Esophagus muscularis mucosa (tissue), 4 donors: ENCODE measurements around the gene SLC37A1. TPM values are rescaled to one million over a fixed set of nuclear protein-coding genes. Genes with fewer than 3 reads are reported as not detected.

Experiments
- DNase-seq: peaks from one replicate; pipeline ENCODE4 v3.0.0-alpha.2; 2017; ENCODE audit errors: extremely low spot score
- H3K27ac ChIP-seq, 4 donors: fragments of 200-600 bp; sonication (generic); replicated peaks in 1 of 4; 1 replicate in 3 of 4; 2 replicates in 1 of 4; pipeline ENCODE4 v1.5.1; 2016 to 2019; ENCODE audit warnings: mild to moderate bottlenecking in 1 of 4
- H3K27me3 ChIP-seq, 4 donors: fragments of 200-600 bp; sonication (generic); one replicate each; pipeline versions ENCODE4 v1.5.1 to v1.6.0; 2016 to 2019
- H3K36me3 ChIP-seq, 4 donors: fragments of 200-600 bp; sonication (generic); one replicate each; pipeline ENCODE4 v1.5.1; 2016 to 2019
- H3K4me1 ChIP-seq, 4 donors: fragments of 200-600 bp; sonication (generic); one replicate each; pipeline ENCODE4 v1.5.1; 2016 to 2019
- H3K4me3 ChIP-seq, 4 donors: fragments of 200-600 bp; sonication (generic); 1 replicate in 2 of 4; 2 replicates in 2 of 4; pipeline ENCODE4 v1.5.1; 2016 to 2019; ENCODE audit warnings: mild to moderate bottlenecking in 4 of 4, moderate library complexity in 1 of 4
- H3K9me3 ChIP-seq, 4 donors: fragments of 200-600 bp; sonication (generic); 1 replicate in 3 of 4; 2 replicates in 1 of 4; pipeline ENCODE4 v1.5.1; 2016 to 2019
- EP300 ChIP-seq: sonication (generic); formaldehyde crosslinking; IDR thresholded peaks from one replicate; pipeline ENCODE4 v1.6.1; 2017; ENCODE audit warnings: antibody characterized with exemption
- POLR2A ChIP-seq: fragments of 450-650 bp; IDR thresholded peaks from one replicate; pipeline ENCODE4 v1.6.1; 2017; ENCODE audit warnings: antibody characterized with exemption, moderate library complexity, mild to moderate bottlenecking, low read depth
- POLR2AphosphoS5 ChIP-seq, 2 donors: sonication (generic); formaldehyde crosslinking; IDR thresholded peaks; one replicate each; pipeline ENCODE4 v1.6.1; 2017; ENCODE audit warnings: antibody characterized with exemption in 2 of 2
- WGBS: methylation state at CpG from one replicate; pipeline ENCODE4 v1.1.5; 2018; 5-methylcytosine and 5-hydroxymethylcytosine counted together
- intact Hi-C: fragments of 100-400 bp; cut with DNase I; formaldehyde crosslinking; loops from one replicate; pipeline ENCODE4 v1.15.1; 2023
- total RNA-seq, 4 donors: library from RNA; depleted of rRNA; stranded (reverse); fragments of >200 nt; gene quantifications; one replicate each; pipeline versions ENCODE4 v1.1.0 to v1.2.1, GENCODE V29; 2016
- TF ChIP-seq, protein P1 (sequence below), 3 experiments: fragments of 200-600 bp in 2 of 3; fragments of 450-650 bp in 1 of 3; sonication (generic) in 2 of 3; IDR thresholded peaks; one replicate each; pipeline ENCODE4 v1.5.1; 2017 to 2019; ENCODE audit warnings: antibody characterized with exemption in 3 of 3, mild to moderate bottlenecking in 2 of 3, moderate library complexity in 1 of 3

SLC37A1 gene
- total RNA-seq, 4 donors from 2014 or later: 5.4 to 11.1 (median 7.1) TPM

DNA sequence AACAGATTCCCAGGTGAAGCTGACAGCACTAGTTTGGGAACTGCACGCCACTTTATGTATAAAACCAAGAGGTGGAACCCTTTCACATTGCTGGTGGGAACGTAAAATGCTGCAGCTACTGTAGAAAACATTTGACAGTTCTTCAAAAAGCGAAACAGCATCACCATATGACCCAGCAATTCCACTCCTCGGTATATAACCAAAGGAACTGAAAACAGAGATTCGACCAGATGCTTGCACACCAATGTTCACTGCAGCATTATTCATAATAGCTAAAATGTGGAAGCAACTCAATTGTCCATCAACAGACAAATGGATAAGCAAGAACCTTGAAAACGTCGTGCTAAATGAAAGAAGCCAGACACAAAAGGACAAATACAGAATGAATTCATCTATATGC, 35.1 kb upstream of the SLC37A1 start:
- DNase-seq: no peak
- TF ChIP-seq, protein P1, sequence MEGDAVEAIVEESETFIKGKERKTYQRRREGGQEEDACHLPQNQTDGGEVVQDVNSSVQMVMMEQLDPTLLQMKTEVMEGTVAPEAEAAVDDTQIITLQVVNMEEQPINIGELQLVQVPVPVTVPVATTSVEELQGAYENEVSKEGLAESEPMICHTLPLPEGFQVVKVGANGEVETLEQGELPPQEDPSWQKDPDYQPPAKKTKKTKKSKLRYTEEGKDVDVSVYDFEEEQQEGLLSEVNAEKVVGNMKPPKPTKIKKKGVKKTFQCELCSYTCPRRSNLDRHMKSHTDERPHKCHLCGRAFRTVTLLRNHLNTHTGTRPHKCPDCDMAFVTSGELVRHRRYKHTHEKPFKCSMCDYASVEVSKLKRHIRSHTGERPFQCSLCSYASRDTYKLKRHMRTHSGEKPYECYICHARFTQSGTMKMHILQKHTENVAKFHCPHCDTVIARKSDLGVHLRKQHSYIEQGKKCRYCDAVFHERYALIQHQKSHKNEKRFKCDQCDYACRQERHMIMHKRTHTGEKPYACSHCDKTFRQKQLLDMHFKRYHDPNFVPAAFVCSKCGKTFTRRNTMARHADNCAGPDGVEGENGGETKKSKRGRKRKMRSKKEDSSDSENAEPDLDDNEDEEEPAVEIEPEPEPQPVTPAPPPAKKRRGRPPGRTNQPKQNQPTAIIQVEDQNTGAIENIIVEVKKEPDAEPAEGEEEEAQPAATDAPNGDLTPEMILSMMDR (IDR thresholded peaks at IDR 0.05): no peak
- no peak for TF ChIP-seq POLR2AphosphoS5 (IDR thresholded peaks at IDR 0.05)
- TF ChIP-seq EP300: no peak
- no peak for TF ChIP-seq POLR2A
- intact Hi-C loops: no loop called here
- WGBS: 74% methylated on average over 7 of the region's 7 CpGs
- H3K36me3 ChIP-seq: no peaks in the 10 kb centered on the region
- H3K4me1 ChIP-seq: peaks cover 0 to 5% (median 0%) of the 10 kb centered on the region in 4 donors
- H3K27ac ChIP-seq: no peak overlapping the region
- no peak overlapping the region for H3K4me3 ChIP-seq
- H3K9me3 ChIP-seq: no peaks in the 10 kb centered on the region
- peaks cover 0 to 14% (median 0%) of the 10 kb centered on the region in 4 donors for H3K27me3 ChIP-seq

DNA sequence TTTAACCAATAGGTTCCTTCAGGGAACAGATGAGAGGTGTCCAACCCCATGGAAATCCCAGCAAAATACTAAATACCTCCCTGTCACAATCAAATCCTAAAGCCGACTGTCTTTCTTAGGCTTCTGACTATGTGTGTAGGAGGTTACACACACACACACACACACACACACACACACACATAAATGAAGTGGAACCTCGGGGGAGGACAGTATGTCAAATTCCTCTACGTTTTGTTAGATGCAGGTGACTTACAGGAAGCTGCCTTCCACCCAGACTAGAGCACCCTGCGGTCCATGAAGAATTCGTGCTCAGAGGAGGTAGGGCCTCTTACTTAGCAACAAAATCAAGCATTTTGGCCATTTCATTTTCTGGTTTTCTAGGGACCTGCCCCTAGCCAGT, 34.1 kb upstream of the SLC37A1 start:
- 78% methylated on average over 5 of the region's 5 CpGs for WGBS
- no peak for DNase-seq
- H3K4me3 ChIP-seq: no peak overlapping the region
- no peaks in the 10 kb centered on the region for H3K4me1 ChIP-seq
- H3K27ac ChIP-seq: no peak overlapping the region
- no peaks in the 10 kb centered on the region for H3K9me3 ChIP-seq
- H3K27me3 ChIP-seq: peaks cover 0 to 14% (median 0%) of the 10 kb centered on the region in 4 donors
- intact Hi-C loops: no loop called here
- TF ChIP-seq, protein P1 (IDR thresholded peaks at IDR 0.05): no peak
- TF ChIP-seq POLR2AphosphoS5 (IDR thresholded peaks at IDR 0.05) (no peak), EP300 (no peak), POLR2A (no peak)
- no peaks in the 10 kb centered on the region for H3K36me3 ChIP-seq

DNA sequence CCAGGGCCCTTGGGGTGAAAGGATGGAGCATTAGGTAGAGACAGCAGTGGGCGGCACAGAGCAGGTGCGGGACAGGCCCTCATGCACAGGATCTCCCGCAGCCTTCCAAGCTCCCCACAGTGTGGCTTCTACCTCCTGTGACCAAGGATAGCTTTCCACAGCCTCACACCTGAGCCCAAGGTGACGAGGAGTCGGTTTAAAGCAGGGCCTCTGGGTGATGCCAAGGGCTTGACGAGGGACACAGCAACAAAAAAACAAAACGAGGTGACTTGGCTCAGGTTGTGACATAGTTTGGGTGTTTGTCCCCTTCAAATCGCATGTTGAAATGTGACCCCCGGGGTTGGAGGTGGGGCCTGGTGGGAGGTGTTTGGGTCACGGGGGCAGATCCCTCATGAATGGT, 32.9 kb upstream of the SLC37A1 start:
- Histone ChIP-seq H3K9me3 (no peaks in the 10 kb centered on the region), H3K36me3 (no peaks in the 10 kb centered on the region), H3K4me1 (peaks cover 0 to 4% (median 1%) of the 10 kb centered on the region in 4 donors), H3K4me3 (no peak overlapping the region), H3K27ac (no peak overlapping the region), H3K27me3 (peaks cover 0 to 10% (median 0%) of the 10 kb centered on the region in 4 donors)
- TF ChIP-seq POLR2AphosphoS5 (IDR thresholded peaks at IDR 0.05) (no peak), POLR2A (no peak), EP300 (no peak)
- TF ChIP-seq, protein P1 (IDR thresholded peaks at IDR 0.05): no peak
- WGBS: 93% methylated on average over 10 of the region's 10 CpGs
- intact Hi-C loops: no loop called here
- no peak for DNase-seq

DNA sequence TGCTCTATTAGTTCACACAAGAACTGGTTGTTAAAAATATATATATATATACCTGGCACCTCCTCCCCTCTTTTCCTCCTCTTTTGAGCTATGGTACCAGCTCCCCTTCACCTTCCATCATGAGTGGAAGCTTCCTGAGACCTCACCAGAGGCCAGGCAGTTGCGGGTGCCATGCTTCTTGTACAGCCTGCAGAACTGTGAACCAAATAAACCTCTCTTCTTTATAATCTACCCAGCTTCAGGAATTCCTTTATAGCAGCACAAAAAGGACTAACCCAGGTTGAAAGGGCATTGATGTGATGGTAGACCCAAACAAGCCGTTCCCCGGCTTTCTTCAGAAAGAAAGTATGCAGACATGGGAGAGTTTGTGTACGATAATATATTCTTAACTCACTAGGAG, 32.5 kb upstream of the SLC37A1 start:
- 95% methylated on average over 4 of the region's 4 CpGs for WGBS

DNA sequence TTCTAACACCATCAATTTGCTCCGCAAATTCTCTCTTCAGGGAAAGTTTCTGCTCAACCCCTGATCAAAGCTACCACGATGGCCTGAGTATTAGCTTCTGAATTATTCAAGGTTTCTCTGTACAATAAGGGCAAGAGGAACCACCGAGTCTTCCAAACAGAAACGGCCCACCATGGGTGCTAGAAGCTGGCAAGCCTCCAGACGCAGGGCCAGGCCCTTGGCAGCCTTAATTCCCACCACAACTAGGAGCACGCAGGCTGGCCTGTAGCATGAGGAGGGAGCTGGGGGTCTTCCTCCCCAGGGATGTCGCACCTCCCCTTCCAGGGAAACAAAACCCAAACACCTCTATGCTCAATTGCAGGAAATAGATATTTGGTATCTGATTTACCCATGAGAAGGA, 28.7 kb upstream of the SLC37A1 start:
- peaks cover 0 to 15% (median 6%) of the 10 kb centered on the region in 4 donors for H3K4me1 ChIP-seq
- no peaks in the 10 kb centered on the region for H3K9me3 ChIP-seq
- 82% methylated on average over 7 of the region's 7 CpGs for WGBS
- H3K36me3 ChIP-seq: no peaks in the 10 kb centered on the region
- no peak overlapping the region for H3K27ac ChIP-seq
- intact Hi-C loops: no loop called here
- H3K4me3 ChIP-seq: no peak overlapping the region
- no peak for DNase-seq
- no peaks in the 10 kb centered on the region for H3K27me3 ChIP-seq
- TF ChIP-seq EP300: no peak
- TF ChIP-seq, protein P1 (IDR thresholded peaks at IDR 0.05): no peak
- no peak for TF ChIP-seq POLR2A
- TF ChIP-seq POLR2AphosphoS5 (IDR thresholded peaks at IDR 0.05): no peak

More for the DNA sequence above, 32.5 kb upstream of the SLC37A1 start:
- Histone ChIP-seq H3K9me3 (no peaks in the 10 kb centered on the region), H3K36me3 (no peaks in the 10 kb centered on the region), H3K27me3 (peaks cover 0 to 6% (median 0%) of the 10 kb centered on the region in 4 donors), H3K4me1 (peaks cover 0 to 9% (median 3%) of the 10 kb centered on the region in 4 donors), H3K27ac (no peak overlapping the region), H3K4me3 (no peak overlapping the region)
- TF ChIP-seq, protein P1 (IDR thresholded peaks at IDR 0.05): no peak
- intact Hi-C loops: no loop called here
- no peak for DNase-seq
